Adrenal gland (tissue), 12 donors: ENCODE data around the gene CDH2. TPM values are rescaled to one million over a fixed set of nuclear protein-coding genes. Genes with fewer than 3 reads are reported as not detected.

Source experiments
- DNase-seq, 7 donors: peaks; one replicate each; pipeline ENCODE4 v3.0.0-alpha.2; 2019 to 2020
- H3K27ac ChIP-seq, 5 donors: fragments of 200-600 bp; sonication (generic) in 4 of 5; 1 replicate in 3 of 5; 2 replicates in 2 of 5; pipeline versions ENCODE4 v1.5.1 to v1.8.0; 2016 to 2020; ENCODE audit warnings: mild to moderate bottlenecking in 1 of 5
- H3K27me3 ChIP-seq: fragments of 200-600 bp; 2 replicates; pipeline ENCODE4 v1.8.0; 2021
- H3K36me3 ChIP-seq, 2 donors: fragments of 200-600 bp; replicated peaks in 1 of 2; 1 replicate in 1 of 2; 2 replicates in 1 of 2; pipeline versions ENCODE4 v1.5.1 to v1.8.0; 2018 to 2022
- H3K4me1 ChIP-seq, 2 donors: fragments of 200-600 bp; replicated peaks in 1 of 2; 1 replicate in 1 of 2; 2 replicates in 1 of 2; pipeline versions ENCODE4 v1.5.1 to v1.8.0; 2018 to 2021
- H3K4me3 ChIP-seq, 4 donors: fragments of 200-600 bp; sonication (generic) in 3 of 4; one replicate each; pipeline ENCODE4 v1.5.1; 2016 to 2018
- H3K9me3 ChIP-seq, 3 donors: fragments of 200-600 bp; sonication (generic) in 1 of 3; replicated peaks in 1 of 3; 1 replicate in 2 of 3; 2 replicates in 1 of 3; pipeline versions ENCODE4 v1.5.1 to v1.8.0; 2016 to 2021
- POLR2A ChIP-seq, 2 donors: fragments of 450-650 bp; IDR thresholded peaks; one replicate each; pipeline ENCODE4 v1.6.1; 2017; ENCODE audit warnings: antibody characterized with exemption in 2 of 2, mild to moderate bottlenecking in 2 of 2, moderate library complexity in 1 of 2
- whole genome bisulfite sequencing, 4 donors: extraction: QIAGEN DNeasy Blood & Tissue Kit in 2 of 4; methylation state at CpG; one replicate each; pipeline versions ENCODE4 v1.1.5 to v1.1.7; 2013 to 2017; 5-methylcytosine and 5-hydroxymethylcytosine counted together
- intact Hi-C, 2 donors: fragments of 100-400 bp; cut with DNase I; formaldehyde crosslinking; loops; one replicate each; pipeline versions ENCODE4 v1.14.1 to v1.15.0; 2022 to 2023
- polyA plus RNA-seq, 3 donors: library from polyadenylated mRNA; stranded (reverse); fragments of 200-250 nt in 2 of 3; fragments of 350-450 nt in 1 of 3; fragmentation: Illumina TruSeq in 1 of 3; extraction: RNeasy Lipid Tissue Mini Kit (QIAGEN cat#74804) in 1 of 3; gene quantifications; one replicate each; pipeline ENCODE4 v1.2.3, GENCODE V29; 2013 to 2014
- total RNA-seq, 9 donors: library from RNA; depleted of rRNA in 4 of 9; stranded (reverse); fragments of >200 nt in 4 of 9; fragments of 120-200 nt in 1 of 9; fragmentation: NEBNext Ultra II Directional in 1 of 9; extraction: Animal tissue kit (Norgen Biotek cat#: 25700) in 1 of 9; gene quantifications; one replicate each; pipeline versions ENCODE4 v1.1.0 to v1.2.4, GENCODE V29; 2013 to 2023
- TF ChIP-seq, protein P1 (sequence below), 6 experiments: fragments of 450-650 bp in 4 of 6; fragments of 200-600 bp in 2 of 6; sonication (generic) in 1 of 6; IDR thresholded peaks; 1 replicate in 5 of 6; 2 replicates in 1 of 6; pipeline versions ENCODE4 v1.5.1 to v1.8.0; 2016 to 2021; ENCODE audit warnings: antibody characterized with exemption in 6 of 6, mild to moderate bottlenecking in 2 of 6, moderate library complexity in 1 of 6
- donor health status: healthy with polysubstance abuse.
- donor health status: Bipolar disorder and iron deficiency.
- donor health status: DM: yes; HTN: yes; CAD: no.
- donor health status: DM: no; HTN: no; CAD: no.
- donor health status: DM: no; HTN: no; CAD: no.
- donor health status: DM: yes; HTN: yes; CAD: no.

The CDH2 gene
- total and polyA plus RNA-seq, 12 donors, result 13.9 to 305 (median 129) TPM

DNA sequence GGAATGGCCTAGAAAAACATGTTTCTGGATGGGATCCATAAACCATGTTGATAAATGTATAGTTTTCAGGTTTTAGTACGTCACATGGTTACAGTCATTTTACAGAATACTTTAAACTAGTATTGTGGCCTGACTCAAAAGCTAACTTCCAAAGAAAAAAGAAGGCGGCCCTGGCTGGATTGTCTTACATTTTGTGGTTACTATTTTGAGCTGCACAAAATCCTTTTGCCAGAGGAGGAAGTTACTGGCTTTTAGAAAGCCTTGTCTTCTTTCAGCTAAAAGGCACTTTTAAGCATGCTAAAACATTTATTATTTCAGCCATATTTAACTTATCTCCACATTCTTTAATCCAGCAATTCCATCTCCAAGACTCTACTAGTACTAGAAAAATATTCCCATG is 227.9 kb downstream of the CDH2 start:
- Histone ChIP-seq H3K4me1 (no peaks in the 10 kb centered on the region), H3K27ac (no peak overlapping the region), H3K36me3 (no peaks in the 10 kb centered on the region), H3K27me3 (no peaks in the 10 kb centered on the region), H3K4me3 (no peak overlapping the region), H3K9me3 (no peaks in the 10 kb centered on the region)
- DNase-seq, result no peak
- TF ChIP-seq, protein P1, sequence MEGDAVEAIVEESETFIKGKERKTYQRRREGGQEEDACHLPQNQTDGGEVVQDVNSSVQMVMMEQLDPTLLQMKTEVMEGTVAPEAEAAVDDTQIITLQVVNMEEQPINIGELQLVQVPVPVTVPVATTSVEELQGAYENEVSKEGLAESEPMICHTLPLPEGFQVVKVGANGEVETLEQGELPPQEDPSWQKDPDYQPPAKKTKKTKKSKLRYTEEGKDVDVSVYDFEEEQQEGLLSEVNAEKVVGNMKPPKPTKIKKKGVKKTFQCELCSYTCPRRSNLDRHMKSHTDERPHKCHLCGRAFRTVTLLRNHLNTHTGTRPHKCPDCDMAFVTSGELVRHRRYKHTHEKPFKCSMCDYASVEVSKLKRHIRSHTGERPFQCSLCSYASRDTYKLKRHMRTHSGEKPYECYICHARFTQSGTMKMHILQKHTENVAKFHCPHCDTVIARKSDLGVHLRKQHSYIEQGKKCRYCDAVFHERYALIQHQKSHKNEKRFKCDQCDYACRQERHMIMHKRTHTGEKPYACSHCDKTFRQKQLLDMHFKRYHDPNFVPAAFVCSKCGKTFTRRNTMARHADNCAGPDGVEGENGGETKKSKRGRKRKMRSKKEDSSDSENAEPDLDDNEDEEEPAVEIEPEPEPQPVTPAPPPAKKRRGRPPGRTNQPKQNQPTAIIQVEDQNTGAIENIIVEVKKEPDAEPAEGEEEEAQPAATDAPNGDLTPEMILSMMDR (IDR thresholded peaks at IDR 0.05), result no peak
- TF ChIP-seq POLR2A (IDR thresholded peaks at IDR 0.05), result no peak
- intact Hi-C loops, result no loop called here
- WGBS, 4 donors, result 66 to 80% (median 78%) methylated on average over 2 of the region's 2 CpGs

DNA sequence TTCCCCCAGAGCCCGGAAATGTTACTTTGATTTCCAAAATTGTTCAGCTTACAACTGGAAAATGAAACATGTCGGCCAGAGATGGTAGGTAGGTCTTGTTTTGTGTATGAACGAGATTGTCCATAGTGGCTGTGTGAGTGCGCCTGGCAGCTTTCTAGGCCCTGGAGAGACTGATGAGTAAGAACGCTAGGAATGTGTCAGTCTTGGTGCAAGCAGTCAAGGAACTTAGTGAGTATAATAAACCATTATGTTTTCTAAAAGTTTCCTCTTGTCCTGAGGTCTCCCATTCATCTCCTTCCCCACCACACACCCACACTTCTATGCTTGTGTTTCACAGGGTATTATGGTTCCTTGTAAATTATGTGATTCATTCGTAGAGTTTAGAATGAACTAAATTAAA is 234.2 kb downstream of the CDH2 start:
- no peak for TF ChIP-seq POLR2A (IDR thresholded peaks at IDR 0.05)
- TF ChIP-seq, protein P1 (IDR thresholded peaks at IDR 0.05), result no peak
- WGBS, 4 donors, result 82 to 86% (median 84%) methylated on average over 6 of the region's 6 CpGs
- H3K9me3 ChIP-seq, result no peaks in the 10 kb centered on the region
- intact Hi-C loops, result no loop called here
- H3K36me3 ChIP-seq, result no peaks in the 10 kb centered on the region
- no peak overlapping the region for H3K4me3 ChIP-seq
- no peaks in the 10 kb centered on the region for H3K4me1 ChIP-seq
- no peak overlapping the region for H3K27ac ChIP-seq
- no peaks in the 10 kb centered on the region for H3K27me3 ChIP-seq
- DNase-seq, result no peak

DNA sequence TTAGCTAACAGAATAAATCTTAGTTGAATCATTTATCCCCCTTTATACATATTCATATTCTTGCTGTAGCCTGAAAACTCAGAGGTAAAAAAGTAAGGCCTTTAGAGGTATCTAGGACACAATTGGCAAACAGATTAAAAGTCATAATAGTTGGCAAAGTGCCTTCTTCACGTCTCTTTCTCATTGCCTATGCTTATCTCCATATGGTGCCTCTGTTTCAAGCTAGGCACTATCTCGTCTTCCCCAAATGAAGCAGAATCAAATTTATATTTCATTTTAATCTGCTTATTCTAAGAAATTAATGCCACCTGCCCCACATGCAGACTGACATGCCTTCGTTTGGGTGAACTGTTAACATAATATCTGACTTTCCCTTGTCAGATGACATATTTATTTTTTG is 245.4 kb downstream of the CDH2 start:
- intact Hi-C loops, result no loop called here
- Histone ChIP-seq H3K4me3 (no peak overlapping the region), H3K4me1 (no peaks in the 10 kb centered on the region), H3K27me3 (no peaks in the 10 kb centered on the region), H3K27ac (no peak overlapping the region), H3K9me3 (no peaks in the 10 kb centered on the region), H3K36me3 (no peaks in the 10 kb centered on the region)
- no peak for DNase-seq
- WGBS, 4 donors, result 51 to 65% (median 62%) methylated on average over 3 of the region's 3 CpGs
- TF ChIP-seq POLR2A (IDR thresholded peaks at IDR 0.05), result no peak
- TF ChIP-seq, protein P1 (IDR thresholded peaks at IDR 0.05), result no peak

DNA sequence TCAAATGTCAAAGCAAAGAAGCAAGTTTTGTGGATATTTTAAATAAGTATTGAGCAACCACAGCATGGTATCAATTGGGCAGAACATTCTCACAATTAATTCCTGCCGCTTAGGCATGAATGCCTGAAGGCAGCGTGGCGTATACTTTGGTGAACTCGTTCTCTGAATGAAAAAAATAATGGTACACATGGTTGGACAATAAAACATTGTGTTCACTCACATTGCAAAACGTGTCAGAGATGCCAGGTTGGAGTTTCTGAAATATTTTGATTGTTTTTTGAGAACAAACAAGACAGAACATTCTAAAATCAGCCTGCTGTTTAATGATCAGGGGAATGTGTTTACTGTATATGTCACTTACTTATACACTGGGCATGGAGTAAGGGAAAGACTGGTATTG is 254.2 kb downstream of the CDH2 start:
- TF ChIP-seq, protein P1 (IDR thresholded peaks at IDR 0.05), result no peak
- no peak for TF ChIP-seq POLR2A (IDR thresholded peaks at IDR 0.05)
- Histone ChIP-seq H3K4me3 (no peak overlapping the region), H3K4me1 (no peaks in the 10 kb centered on the region), H3K27ac (no peak overlapping the region), H3K27me3 (no peaks in the 10 kb centered on the region), H3K36me3 (no peaks in the 10 kb centered on the region), H3K9me3 (no peaks in the 10 kb centered on the region)
- no peak for DNase-seq
- WGBS, 4 donors, result 81 to 84% (median 84%) methylated on average over 5 of the region's 5 CpGs
- intact Hi-C loops, result no loop called here
